CD4-positive, alpha-beta T cell treated with Interleukin-21 for 1 hour (primary cell): ENCODE results near the gene RER1.
A peak's percentile ranks its signal among the peaks of the same experiment; 100 is the strongest.

ENCODE experiments used
- DNase-seq: peaks from one replicate; pipeline ENCODE4 v3.0.0-alpha.2; 2020

RER1 gene

DNA sequence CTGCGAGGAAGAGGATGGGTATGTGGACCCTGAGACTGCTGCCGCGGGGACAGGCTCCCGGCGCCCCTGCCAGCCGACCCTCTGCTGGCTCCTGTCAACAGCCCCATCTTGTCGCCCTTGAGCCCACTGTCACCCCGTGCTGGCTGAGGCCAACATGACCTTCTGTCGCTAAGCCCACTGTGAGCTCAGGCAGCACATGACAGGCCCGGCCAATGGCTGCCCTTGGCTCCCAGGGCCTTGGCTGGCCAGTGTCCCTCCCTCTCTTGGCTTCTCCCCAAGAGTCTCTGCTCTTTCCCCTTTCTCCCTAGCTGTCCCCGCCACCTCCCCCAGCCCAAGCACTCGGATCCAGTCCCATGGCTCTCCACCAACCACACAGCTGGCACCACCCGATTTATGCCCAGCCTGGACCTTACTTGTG, 17.2 kb downstream of the RER1 start:
- no peak for DNase-seq

DNA sequence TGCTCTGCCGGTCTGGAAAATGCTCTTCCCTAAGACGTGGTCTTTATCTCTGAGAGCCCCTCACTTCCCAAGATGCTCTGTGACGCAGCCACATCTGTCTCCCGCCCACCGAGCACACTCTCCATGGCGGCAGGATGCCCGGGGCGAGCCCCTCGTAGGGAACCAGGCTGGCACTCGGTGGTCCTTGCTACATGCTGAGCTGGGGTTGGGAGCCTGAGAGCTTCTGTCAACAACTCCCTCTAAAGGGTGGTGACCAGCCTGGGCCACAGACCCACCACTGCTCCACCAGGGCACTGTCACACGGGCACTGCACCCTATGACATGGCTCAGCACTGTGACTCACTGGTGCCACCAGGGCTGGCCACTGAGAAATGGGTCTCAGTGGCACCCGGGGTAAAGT, 18.1 kb downstream of the RER1 start:
- no peak for DNase-seq

DNA sequence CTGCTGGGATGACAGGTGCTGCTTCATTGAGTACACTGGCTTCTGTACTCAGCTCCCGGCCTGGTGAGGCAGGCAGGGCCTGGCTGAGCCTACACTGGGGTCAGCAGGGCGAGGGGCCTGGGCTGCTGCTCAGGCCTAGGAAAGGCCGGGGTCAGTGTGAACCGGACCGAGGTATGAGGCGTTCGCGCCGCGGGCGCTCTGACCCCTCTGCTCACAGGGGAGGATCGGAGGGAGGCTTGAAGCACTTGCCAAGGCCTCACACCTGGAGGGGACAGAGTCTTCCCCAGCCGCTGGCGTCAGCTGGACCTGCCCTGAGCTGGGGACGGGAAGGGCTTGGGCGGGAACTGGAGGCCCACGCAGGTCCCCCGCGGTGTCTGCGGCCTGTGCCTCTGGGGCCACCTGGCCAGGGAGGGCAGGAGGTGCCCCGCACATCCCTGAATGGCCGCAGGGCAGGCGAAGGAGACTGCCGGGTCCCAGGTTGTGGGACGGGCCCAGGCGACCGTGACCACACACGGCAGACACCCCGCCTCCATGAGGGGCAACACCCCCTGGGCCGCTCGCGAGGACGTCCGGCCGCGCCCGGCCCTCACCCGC, 20.3 kb downstream of the RER1 start:
- no peak for DNase-seq

DNA sequence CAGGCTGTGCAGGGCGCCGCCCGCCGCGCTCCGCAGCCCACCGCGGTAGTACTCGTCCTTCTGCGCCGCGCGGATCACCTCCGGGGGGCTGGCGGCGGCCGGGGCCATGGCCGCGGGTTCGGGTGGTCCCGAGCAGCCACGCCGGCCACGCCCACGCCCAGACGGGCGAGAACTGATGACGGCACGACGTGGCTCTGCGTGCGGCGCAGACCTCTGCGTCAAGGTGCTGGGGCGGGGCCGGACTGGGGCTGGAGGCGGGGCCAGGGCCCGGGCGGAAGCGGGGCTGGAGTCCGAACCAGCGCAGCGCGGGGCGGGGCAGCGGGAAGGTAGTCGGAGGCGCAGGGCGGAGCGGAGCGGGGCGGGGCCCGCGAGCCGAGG, 20.7 kb downstream of the RER1 start, which contains the start of gene PEX10:
Gene PEX10, minus strand, starts transcription at position 170 of the 378 bp plus-strand sequence. Its CDS starts 62 bp downstream, at position 108.
- DNase-seq = peak; percentile 98

DNA sequence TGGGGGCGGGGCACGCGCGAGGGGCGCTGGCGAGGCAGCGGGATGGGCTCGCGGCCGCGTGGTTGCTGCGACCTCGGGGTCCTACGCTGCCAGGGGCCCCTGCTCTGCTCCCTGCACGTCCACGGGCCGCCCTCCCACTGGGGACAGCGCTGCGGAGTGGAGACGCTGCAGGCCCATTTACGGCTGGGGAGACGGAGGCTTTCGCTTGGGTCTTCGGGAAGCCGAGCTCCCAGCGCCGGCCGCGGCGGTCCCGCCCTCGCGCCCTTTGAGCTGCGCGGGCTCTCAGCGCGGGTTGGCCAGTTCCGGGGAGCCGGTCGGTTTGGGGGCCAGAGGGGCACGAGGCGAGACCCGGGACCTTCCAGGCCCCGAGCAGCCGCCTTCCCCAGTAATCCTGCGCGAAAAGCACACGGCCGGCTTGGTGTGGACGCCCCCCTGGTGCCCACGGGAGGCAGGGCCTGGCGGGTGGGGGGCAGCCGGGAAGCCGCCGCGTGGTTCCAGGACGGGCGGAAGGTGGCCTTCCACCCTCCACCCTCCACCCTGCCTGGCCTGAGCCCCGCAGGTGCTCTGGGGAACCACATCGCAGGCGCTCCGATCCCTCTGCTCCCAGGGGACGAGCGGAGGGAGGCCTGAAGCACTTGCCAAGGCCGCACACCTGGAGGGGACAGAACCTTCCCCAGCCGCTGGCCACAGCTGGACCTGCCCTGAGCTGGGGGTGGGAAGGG, 21.3 kb downstream of the RER1 start:
- DNase-seq = no peak

DNA sequence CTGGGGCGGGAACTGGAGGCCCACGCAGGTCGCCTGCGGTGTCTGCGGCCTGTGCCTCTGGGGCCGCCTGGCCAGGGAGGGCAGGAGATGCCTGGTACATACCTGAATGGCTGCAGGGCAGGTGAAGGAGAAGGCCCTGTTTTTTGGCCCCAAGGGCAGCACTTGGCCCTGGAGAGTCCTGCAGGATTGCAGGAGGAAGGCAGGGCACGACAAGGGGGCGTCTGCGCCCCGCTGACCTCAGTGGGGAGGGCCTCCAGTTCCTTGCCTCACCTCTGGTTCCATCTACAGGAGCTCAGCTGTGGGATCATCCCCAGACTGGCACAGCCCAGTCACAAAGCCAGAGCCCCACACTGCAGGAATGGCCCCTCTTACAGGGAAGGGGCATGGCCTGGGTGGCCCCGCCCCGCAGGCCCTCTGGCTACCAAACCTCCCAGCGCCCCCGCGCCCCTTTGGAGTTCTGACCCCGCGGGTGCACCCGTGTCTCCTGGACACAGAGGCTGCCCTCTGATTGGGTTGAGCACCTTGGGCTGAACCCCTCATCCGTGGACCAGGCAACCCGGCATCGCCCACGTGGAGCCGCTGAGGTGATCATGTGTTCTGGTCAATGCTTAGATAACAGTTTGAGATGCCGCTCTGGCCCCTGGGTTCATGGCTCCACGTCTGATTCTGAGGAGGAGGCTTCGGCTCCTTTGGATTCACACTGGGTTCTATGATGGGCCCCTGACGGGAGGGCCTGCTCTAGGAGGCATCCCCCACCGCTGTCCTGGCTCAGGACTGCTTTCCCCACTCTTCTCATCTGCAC, 22.1 kb downstream of the RER1 start:
- peak; percentile 3 for DNase-seq

DNA sequence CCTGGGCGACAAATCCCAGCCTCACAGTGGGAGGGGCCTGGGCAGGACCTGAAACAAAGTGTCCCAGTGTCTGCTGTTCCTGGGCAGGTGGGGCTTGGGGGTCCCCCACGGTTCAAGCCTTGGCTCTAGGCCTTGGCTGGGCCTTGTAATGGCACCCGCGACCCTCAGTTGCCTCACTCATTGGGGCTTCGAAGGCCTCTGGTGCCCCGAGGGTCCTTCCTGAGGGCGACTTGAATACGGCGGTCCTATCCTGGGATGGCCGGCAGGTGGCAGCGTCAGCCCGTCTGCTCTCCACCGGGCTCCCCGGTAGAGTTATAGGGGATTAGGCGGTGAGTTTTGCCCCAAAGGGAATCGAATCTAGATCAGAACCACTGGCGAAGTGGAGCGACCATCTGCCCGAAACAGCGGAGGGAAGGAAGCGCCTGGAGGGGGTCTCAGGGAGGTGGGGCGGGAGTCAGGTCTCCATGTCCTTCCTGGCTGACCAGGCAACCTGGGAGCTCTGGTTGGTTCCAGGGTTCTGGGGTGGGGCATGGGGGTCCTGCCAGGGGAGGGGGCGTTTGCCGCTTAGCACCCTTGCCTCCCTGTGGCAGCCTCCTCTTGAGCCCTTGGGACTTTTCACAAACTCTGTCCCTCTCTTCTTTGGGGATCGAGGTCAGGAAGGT, 22.8 kb downstream of the RER1 start:
- peak; percentile 83 for DNase-seq

DNA sequence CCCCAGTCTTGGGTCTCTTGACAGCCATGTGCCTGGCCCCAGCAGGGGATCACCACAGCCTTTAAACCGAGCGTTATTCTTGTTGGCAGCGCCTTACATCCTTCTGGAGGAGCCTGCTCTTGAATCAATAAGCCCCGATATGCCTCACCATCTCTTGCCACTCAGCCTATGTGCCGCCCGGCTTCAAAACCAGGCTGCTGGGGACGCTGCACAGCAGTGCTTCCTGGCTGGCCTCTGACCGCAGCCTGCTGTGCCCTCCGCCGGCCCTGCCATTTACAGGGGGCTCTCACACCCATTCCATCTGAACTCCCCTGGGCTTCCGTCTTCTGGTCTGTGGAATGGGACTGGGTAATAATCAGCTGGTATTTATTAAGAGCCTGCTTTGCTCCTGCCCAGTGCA, 23.7 kb downstream of the RER1 start:
- DNase-seq = peak; percentile 5

DNA sequence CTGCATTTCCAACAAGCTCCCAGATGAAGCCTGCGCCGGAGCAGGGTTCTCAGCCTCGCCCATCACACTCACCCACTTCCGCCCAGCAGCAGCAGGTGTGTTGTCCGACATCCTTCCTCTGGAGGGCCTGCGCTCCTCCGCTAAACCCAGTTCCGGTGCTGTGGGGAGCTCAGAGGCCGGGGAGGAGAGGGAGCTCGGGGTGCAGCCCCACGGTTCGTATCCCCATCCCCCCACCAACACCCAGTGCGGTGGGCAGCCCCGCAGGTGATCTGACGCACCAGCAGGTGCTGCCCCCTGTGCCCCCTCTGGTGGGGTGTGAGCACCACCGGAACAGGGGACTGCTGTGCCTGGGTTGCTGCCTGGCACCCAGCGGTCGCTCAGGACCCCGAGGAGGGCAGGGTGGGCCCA, 24.2 kb downstream of the RER1 start:
- peak; percentile 61 for DNase-seq

DNA sequence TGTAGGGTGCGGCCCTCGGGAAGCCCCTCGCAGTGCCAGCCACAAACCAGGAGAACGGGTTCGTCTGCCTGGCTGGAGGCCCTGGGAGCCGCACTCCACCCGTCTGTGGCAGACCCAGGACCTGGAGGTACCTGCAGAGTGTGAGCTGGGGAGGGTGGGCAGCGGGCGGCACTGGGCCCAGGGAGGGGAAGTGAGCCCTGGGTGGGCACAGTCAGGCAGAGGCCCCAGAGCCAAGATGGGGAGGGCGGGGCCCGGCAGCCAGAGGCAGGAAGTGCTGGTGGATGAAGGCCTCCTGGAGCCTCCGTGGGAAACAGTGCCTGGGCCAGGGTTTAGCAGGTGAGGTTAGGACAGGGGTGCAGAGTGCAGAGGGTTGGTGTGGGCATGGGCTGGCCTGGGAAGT, 24.8 kb downstream of the RER1 start:
- peak; percentile 31 for DNase-seq

DNA sequence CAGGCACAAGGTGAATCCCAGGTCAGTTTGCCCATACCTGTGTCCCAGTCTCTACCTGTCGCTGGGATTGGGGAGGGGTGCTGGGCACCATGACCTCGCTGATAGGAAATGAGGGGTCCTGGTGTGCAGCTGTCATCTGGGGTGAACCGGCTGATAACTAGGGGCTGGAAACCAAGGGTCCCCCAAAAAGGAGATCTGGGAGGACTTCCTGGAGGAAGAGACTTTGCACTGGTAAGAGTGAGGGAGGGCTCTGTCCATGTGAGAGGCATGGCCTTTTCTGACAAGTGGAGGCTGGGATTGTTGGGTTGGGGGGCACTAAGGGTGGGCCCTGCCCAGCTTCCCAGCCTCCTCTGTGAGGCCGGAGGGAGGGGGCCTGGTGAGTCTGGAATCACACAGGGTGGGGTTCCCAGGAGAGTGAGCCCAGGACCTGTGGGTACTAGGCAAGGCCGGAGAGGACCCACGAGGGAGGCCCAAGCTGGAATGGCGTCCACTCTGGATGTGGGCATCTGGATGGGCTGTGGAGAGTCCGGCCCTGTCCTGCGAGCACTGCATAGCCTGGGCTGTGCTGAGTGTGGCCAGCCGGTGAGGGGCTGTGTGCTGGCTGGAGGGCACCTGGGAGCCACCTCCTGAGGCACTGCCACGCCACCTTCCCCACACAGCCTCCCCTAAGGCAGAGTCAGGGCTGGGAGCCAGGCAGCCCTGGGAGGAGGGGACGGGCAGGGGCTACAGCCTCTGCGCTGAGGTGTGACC, 25.6 kb downstream of the RER1 start:
- no peak for DNase-seq

DNA sequence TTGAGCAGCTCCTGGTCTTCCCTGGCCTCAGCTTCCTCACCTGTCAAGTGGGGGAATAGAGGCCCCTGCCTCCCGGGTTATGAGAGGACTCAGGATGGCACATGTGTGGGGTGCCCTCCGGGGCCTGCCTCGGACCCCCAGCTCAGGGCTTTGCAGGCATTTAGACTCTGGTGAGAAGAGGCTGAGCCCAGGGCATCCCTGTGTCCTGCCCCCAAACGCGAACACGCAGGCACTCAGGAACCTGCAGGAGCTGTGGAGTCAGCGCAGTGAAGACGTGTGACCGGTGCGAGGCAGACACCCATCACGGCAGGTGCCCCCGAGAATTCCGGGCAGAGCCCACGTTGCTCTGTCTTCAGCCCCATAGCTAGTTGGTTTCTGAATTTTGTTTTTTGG, 26.2 kb downstream of the RER1 start:
- no peak for DNase-seq

DNA sequence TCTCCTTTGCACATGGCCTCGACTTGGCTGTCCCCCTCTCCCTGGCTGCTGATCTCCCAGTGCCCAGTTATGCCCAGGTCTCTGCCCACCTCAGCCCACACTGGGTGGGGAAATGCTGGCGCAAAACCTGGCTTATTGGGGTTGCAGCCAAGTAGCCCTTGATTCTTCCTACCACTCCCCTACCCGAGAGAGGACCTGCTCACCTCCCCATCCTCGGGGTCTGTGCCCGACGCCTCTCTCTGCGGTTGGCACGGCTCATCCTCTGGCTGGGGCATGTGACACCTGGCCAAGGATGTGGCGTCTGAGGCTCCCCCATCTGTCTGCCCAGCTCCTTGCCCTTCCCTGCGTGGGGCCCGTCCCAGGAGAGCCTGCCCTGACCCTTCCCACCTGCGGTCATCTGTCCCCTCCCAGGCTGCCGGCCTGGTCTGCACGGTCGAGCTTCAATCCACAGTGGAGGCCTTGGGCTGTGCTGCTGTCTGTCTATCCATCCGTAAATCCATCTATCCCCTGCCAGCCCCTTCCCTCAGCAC, 27.2 kb downstream of the RER1 start:
- DNase-seq = no peak

DNA sequence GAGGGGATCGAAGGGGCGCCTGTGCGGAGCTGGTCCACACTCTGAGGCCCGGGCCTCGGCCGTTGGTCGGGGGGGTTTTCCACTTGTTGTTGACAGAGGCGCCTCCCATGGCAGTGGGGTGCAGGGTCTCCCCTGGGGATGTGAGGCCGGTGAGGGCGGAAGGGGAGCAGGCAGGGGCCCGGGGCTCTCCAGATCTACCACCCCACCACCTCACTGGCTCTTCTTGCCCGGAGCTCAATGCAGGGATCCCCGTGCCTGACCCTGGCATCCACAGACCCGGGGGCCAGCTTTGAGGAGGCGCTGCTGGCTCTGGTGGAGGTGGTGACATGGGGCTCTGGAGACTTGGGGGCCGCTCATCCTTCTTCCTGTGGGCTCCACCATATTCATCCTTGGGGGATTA, 27.8 kb downstream of the RER1 start:
- no peak for DNase-seq

DNA sequence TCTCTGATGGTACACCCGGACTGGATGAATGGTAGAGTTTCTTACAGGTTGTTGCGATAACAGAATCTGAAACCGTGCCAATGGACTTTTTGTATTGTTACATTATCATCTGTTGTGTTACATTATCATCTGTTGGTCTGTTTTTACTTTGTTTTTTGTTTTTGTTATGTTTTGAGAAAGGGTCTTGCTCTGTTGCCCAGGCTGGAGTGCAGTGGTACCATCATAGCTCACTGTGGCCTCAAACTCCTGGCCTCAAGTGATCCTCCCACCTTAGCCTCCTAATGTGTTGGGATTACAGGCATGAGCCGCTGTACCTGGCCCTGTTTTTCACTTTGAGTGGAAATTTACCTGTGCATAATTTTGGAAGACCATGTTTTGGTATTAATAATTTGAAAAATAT, 30.9 kb downstream of the RER1 start:
- no peak for DNase-seq

DNA sequence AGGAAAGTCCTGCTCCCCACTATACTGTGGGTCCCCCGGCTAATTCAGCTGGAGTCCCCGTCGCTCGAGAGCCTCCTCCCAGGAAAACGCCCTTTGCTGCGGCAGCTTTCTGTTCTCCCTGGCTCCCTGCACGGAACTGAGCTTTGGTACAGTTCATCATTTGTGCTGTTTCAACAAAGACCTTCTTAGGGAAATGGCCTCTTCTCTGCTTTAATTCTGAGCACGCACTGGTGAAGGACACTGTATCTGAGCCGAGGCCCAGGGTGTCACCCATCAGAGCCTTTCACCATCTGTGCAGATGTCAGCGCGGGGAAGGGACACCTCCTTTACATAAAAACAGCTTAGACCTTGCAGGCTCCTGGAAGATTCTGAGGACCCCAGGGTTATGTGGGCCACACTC, 34.3 kb downstream of the RER1 start:
- DNase-seq = no peak

DNA sequence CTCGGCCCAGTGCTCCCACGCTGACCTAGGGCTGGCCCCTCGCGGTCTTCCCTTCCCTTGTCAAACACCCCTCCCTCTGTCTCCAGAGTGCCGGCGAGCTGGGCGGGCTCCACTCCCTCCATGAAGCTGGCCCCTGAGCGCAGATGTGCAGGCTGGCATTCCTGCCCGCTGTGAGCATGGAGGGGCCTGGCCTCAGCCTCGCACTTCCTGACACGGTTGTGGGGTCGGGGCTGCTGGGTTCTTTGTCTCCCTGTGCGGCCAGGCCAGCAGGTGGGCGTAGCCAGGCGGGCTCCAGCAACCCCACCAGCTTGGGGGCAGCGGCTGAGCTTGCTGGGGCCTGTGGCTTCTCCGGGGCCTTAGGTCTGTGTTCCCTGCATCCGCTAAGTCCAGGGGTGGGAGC, 34.9 kb downstream of the RER1 start:
- DNase-seq = no peak

DNA sequence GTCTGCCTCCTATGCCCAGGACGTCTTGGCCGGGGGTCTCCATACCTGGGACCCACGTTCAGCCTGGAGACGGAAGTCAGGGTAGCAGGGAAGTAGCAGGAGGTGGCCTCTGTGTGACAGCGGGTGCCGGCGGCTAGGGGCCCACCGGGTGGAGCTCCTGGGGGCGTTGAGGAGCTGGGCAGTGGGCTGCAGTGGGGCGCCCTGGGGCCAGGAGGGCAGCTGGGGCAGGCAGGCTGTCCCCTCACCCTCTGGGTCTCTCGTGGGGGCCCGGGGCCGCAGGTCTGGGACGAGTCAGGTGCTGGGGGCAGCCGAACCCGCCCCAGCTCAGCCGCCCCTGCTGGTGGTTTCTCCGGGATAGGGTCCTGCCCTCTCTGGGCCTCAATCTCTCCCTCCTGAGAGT, 35.4 kb downstream of the RER1 start:
- DNase-seq = no peak

DNA sequence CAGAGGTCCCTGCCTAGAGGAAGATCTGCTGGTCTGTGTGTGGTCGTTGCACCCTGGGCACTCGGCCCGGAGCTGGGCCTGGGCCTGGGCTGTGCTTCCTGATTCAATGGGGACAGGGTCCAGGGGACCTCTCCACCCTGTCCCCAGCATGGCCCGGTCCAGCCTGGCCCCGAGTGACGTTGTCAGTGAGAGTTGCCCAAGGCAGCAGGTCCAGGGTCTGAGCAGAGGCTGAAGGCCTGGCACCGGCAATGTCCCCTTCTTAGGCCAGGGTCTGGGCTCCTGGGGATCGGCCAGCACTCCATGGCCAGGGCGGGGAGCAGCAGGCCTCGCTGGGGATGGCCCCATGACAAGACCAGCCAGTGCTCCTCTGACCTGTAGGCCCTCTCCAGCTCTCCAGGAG, 36.3 kb downstream of the RER1 start:
- no peak for DNase-seq

DNA sequence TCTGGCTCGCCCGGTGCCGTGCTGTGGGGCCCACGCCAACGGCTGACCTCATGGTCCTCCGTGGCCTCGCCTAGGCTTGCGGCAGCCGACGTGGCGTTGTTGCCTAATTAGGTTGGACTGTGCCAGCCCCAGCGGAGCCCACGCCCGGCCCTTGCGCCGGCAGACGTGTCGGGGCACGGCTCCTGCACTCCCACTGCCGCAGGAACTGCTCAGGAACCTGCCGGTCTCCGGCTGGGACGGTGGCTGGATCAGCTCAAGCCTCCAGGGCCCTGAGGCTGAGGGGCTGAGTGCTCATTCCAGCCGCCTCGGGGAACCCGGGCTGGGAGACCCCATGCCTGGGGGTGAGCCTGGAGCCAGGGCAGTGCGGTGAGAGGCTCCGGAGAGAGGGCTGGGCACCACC, 36.8 kb downstream of the RER1 start:
- DNase-seq = no peak

DNA sequence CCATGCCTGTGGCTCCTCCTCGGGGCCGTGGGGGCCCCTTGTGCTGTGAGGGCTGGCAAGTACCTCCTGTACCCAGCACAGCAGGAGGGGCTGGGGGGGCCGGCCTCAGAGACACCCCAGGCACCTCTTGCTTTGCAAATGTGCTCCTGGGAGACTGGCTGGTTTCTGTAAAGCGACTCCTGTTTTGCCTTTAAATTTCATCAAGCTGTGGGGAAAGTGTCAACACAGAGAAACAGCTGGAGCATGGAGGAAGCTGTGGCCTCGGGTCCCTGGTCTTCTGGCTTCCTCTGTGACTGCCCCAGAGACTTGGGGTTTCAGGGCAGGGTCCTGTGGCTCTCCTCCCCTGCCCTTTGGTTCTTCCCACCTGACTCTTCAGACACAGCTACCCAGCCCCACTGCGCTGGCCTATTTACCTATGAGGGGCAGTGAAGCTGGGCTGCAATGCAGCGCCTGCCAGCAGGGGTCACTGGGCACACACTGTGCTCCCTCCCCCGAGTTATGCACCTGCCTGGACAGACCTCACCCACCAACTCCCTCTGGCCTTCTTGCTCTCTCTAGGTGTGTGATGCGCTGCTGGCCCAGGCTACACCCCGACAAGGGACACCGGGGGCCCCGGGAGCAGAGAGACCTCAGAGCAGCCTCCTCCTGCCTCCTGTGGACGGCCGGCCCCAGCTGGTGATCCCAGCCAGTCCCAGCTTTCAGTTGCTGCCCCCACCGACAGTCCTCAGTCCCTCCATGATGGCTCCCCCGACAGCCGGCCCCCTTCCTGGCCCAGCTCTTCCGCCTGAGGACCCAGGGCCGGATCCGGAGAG, 38.3 kb downstream of the RER1 start:
- peak; percentile 14 for DNase-seq

DNA sequence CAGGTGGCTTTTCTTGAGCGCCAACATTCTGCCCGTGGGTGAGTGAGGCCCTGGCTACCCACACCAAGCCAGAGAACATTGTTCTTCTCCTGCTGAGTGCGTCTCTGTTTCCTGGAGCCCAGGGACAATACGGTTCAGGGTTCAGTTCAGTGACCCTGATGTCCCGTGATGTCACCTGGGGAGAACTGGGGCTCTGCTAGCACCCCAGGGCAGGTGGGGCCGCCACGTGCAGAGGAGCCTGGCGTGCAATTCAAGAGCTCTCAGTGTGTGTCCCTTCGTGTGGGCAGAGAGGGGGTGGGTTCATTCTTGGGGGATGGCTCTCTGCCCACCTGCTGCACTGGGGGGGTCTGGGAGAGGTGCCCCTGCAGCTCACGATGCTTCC, 38.9 kb downstream of the RER1 start:
- no peak for DNase-seq
